ENCODE results near the gene SLX9.
"Not testable (repeated sequence)": the region's sequence is repeated elsewhere in the genome, so short reads cannot be mapped to it uniquely, and the experiment has no call there.

Gene SLX9

DNA sequence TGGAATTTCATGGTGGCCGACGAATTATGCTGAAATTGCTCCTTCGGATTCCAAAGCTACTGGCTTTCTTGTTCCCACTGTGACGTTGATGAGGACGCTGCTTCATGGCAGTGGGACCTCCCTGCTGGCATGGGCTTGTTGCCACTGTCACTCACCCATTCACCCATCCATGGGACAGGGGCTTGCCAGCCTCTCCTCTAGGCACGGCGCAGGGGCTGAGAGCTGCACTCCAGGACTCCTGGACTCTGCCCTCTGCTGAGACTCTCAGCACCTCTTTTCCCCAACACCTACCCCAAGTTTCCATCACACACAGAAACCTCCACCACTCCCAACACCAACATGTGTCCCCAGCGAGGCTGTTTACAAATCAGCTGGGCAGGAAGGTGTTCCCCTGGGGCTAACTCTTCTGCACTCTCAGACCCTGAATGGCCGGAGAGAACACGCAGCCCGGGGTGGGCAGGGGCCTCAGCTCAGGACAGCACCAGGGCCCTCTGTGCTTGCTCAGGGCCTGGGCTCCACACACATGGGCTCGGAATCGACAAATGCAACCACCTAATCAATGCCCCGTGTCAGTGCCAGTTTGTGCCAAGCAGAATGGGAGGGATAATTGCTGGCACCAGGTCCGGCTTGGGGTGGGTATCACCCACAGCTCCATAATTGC lies 22.3 kb upstream of the SLX9 start:
- no peak for DNase-seq

DNA sequence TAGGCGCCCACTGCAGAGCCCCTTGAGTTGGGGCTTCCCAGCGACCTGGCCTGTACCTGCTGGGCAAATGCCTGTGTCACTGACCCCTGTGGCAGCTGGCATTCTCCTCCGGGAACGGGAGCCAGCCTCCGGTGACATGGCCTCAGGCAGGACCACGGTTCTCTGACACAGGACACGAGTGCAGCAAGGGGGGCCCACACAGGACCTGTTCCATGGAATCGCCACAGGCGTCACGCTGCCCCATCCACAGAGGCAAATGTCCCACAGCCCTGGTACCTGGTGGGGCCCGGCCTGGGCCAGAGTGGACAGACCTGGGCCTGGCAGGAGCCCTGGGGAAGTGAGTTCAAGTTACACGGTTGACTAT lies 21.7 kb upstream of the SLX9 start:
- no peak for DNase-seq

DNA sequence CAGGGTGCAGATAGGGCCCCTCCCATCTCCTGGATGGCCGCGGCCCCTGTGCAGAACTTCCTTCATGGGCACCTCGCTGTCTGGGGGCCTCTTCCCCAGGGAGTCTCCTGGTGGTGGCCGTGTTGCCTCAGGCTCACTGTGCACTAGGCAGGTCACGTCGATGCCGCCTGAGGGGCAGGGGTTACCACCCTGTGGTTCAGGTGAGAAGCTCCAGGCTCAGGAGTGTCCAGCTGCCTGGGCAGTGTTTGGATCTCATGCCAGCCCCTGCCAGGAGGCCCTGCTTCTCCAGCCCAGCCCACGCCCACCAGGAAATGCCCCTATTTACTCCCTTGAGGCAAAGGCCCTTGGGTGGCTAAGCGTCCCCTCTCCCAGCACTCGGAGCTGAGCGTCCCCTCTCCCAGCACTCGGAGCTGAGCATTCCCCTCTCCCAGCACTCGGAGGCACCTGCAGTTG lies 21.2 kb upstream of the SLX9 start:
- no peak for DNase-seq

DNA sequence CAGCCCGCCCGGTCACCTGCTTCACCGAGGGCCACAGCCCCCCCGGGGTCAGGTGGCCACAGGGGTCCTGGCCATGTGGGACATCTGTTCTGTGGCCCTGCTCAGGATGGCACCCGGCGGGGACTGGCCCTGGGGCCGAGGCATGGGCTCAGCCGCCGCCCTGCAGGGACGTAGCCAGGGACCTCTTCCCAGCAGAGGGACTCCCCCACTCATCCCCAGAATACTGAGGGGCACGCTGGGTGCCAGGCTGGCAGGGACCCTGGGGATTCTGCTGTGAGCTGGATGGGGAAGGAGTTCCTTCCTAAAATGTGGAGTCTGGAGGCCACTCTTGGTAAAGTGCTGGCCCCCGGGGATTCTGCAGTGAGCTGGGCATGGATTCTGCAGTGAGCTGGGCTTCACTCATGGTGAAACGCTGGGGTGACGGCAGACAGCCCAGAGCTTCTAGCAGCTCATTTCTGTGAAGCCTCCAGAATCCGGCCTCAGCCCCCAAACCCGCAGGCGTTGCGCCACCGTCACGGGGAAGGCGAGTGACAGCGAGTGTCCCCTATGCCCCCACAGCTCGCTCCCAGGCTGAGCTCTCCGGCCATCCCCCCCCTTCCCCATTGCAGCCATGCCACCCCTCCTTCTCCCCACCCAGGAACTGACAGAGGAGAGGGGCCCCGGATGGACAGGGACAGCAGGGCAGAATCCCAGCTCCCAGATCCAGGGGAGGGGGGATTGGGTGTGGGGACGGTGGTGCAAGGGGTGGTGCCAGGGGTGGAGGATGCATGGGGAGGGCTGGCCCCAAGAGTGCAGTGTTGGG lies 20.5 kb upstream of the SLX9 start:
- no peak for DNase-seq

DNA sequence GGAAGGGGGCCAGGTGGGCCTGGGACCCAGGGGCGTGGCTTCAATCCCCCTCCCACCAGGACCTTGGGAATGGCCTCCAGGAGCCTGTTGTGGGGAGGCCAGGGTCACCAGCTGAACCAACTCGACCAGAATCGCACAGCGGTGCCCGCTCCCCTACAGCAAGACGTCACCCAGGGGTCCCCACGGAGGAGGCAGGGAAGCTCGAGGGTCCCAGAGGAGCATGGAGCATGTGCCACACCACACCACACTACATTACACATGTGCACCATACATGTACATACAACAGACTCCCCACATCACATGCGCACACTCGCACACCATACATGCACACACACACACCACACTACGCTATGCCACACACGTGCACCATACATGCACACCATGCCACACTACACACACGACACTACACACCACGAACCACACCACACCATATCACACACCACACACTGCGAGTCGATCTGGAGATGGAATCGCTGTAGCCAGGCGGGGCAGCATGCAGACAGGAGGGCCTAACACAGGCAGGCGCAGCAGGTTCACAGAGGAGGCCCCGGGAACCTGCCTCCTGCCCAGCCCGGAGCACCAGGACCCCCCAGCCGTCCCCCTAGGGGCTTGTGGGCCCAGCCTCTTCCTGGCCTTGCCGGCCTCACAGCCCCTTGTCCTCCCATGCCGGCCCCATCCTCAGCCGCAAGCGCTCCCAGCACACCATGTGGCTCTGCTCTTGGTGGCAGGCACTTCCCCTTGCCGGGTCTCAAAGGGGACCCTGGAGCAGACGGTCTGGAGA lies 19.7 kb upstream of the SLX9 start:
- no peak for DNase-seq

DNA sequence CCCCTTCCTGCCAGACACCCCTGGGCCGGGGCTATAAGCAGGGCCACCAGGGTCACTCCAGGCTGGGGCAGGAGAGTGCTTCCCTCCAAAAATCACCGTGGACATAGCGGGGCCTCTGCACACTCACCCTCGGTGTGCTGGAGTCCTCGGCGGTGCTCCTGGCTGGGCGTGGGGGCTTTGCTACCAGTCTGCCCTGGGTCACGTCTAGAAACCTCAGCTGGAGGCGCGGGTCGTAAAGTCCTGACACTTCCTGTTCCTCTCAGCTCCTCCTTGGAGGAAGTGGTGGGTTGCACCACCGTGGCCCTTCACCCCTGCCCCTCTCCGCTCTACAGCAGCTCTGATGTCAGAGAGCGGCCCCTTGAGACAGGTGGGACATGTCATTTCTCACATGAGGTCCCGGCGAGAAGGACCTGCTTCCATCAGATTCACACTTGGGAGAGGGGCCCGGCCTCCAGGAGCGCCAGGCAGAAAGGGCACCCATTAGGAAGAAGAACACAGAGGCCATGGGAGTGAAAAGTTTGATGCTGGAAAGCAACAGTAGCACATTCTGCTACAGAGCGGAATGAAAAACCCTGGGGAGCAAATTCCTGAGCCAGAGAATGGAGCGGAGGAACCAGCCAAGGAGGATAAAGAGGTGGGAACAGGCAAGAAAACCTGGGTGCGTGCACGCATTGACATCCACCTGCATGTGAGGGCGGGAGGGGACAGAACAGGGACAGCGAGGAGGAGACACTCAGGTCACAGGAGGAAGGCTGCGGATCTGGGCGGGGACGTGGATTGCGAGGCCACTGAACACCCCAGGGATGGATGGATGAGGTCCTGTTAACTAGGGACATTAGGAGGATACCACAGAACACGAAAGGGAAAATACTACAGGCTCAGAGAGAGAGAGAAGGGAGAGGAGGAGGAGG lies 18.9 kb upstream of the SLX9 start, which contains the start of gene ITGB2:
Gene ITGB2 (minus strand): TSS at position 206 of the 911 bp plus-strand sequence. CDS start 10,117 bp downstream, outside the sequence.
- no peak for DNase-seq

DNA sequence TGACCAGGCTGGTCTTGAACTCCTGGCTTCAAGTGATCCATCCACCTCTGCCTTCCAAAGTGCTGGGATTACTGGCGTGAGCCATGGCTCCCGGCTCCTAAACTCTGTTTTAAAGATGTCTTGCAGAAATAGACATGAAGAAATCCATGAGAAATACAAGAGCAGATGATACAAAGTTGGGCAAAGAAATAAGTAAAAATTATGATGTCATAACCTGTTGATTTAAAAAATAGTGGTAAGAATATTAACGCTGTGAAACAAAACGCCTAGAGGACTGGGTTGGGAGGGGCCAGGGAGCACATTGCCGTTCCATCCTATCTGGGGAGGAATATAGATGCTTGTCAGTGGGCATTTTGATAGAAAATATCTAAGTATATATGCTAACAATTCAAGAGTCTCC lies 17.9 kb upstream of the SLX9 start:
- DNase-seq, result no peak

DNA sequence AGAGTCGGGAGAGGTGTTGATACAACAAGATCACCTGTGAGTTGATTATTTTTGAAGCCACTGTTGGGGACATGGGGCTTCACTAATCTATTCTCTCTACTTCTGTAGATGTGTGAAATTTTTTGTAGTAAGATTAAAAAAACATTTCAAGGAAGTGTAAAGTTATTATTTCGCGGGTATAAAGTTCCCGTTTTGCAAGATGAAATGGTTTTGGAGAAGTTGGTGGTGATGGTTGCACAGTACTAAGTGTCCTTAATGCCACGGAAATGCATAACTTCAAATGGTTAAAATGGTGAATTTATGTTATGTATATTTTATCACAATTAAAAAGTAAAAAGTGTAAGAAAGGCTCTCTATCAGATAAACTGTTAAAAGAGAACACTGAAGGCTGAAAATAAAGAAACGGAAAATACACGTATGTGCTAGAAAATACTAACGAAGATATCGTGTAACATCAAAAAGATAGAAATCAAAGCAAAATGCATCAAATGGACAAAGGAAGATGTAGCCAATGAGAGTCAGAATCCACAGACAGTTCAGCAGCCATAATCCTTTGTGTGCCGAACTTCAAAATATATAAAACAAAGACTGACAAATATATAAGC lies 16.2 kb upstream of the SLX9 start:
- DNase-seq, result no peak

DNA sequence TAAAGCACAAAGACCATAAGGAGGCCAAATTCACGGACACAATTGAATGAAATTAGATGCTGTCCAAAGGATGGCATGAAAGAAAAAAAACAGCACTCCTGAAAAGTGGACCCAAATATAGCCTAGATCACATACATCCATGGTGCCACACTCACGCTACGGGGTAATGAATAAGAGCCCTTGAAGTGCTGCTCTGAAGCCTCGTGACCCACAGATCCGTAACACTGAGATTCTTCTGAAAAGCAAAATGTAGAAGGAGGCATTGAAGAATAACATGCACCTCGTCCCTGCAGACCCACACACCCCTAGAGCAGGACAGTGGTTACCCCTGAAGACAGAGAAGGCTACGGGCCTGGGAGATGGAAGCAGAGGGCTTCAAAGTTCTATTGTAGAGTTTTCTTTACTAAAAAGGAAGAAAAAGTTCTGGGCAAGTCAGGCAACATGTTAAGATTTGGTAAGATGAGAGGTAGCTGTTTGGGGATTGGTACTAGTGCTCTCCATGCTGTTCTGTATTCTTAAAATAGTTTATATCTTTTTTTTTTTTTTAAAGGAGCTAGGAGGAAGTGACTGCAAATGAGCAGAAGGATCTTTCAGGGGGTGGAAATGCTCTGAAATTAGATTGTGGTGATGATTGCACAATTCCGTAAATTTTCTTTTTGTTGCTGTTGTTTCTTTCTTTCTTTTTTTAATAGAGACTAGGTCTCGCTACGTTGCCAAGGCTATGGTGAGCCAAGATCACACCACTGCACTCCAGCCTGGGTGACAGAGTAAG lies 15.0 kb upstream of the SLX9 start:
- DNase-seq, result no peak

DNA sequence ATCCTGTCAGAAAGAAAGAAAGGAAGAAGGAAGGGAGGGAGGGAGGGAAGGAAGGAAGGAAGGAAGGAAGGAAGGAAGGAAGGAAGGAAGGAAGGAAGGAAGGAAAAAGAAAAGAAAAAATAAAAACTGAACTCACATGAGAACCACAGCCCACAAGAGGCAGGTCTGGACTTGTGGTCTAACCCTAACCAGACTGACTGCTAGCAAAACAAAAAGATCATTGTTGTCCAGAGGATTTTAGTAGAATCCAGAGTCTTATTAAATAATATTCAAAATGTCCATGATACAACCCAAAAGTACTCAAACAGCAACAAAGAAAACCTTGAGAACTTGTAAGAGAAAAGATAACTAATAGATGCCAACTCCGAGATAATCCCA lies 14.5 kb upstream of the SLX9 start:
- DNase-seq, result no peak

DNA sequence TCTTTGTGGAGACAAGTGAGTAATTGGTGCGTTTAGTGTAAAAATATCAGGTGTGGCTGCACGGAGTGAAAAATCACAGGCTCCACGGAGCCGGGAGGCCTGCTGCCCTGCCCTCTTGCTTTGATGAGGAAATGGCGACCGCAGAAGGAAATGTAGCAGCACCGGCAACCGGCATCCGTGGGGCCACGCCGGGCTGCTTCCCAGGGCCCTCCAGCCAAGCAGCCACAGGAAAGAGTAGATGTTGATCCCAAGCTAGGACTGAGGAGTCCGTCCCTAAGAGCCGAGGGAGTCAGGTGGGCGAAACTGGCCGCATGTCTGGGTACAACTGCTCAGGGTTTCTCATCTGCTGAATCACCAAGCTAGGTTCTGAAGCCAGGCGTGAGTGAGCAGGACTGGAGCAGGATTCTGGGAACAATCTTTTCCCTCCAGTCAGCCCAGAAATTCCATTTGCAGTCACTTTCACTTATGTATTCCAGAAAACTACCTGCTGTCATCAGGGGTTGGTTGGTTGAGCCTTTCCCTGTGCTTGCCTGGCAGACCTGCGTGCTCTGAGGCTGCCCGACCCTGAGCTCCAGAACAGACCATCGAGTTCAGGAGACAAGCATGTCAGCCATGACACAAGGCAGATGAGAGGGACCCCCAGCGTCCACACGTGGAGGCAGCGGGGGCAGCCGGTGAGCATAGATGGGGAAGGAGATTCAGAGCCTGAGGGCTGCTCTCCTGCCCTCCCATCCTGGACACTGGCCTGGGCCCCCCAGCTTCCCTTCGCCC lies 13.3 kb upstream of the SLX9 start:
- DNase-seq, result peak; percentile 59

DNA sequence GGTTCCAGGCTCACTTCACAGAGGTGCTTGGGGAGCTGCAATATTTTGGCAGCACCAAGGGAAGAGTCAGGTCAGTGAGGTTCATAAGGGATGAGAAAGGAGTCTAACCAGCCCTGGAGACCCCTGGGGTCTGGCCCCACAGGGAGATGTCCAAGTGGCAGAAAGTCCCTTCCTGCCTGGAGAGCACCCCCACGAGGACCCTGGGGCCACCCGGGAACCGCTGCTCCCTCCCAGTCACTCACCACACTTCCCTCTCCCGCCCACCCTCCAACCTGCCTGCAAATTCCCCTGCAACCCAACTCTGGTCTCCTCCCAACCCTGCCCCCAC lies 12.6 kb upstream of the SLX9 start:
- no peak for DNase-seq

DNA sequence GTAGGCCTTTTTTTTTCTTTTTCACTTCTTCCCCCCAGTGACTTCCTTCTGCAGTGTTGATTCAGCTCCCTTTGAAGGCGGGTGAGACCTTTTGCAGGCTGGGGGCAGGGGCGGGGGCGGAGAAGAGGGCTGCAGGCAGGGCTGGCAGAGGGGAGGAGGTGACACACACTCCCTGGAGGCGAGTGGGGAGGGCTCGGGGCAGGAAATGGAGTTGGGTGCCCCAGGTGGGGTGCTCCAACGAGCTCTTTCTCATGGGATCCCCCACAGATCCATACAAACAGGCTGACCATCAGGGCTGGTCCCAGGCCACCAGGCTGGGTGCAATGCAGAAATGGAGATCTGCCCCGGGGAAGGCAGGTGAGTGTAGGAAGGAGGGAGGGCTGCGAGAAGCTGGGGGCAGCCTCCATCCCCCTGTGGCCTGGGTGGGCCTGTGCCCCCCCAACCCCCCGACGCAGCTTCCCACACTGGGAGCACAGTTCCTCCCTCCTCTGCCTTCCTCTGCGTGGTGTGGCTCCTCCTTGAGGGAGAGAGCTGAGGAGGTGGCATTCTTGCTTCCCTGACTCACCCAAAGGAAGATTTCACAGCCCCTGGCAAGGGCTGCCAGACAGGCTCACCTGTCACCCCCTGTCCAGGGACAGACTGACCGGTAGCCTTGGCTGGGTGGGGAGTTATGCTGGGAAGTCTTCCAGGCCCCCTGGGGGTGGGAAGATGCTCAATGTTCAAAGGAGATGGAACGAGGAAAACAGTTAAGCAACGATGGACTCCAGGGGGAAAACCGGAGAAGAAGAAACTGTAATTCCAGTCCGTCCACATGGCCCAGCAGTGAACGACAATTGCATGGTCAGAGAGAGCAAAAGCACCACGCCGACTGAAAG lies 12.0 kb upstream of the SLX9 start:
- DNase-seq, result peak; percentile 86

DNA sequence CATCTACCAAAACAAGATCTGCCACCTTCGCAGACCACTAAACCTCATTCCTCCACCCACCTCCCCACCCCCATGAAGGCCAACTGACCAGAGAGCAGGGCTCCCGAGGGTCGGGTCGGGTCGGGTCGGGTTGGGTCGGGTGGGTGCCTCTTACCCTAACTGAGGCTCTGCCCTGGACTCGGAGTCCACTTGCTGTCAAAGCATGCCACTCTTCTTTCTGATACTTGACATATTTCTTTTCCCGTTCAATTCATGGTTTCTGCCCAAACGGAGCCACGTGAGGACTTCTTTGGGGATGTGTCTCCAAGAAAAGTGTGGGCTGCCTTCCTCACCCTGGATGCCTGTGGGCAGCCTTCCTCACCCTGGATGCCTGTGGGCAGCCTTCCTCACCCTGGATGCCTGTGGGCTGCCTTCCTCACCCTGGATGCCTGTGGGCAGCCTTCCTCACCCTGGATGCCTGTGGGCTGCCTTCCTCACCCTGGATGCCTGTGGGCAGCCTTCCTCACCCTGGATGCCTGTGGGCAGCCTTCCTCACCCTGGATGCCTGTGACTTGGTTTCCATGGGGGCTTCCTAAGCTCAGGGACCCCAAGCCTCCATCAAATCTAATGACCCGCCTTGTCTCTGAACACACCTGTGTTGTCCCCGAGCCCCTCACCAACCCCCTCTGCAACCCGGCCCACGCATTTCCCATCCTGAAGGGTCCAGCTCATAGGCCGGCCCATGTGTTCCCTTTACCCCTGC lies 11.2 kb upstream of the SLX9 start:
- DNase-seq, result not testable (repeated sequence)

DNA sequence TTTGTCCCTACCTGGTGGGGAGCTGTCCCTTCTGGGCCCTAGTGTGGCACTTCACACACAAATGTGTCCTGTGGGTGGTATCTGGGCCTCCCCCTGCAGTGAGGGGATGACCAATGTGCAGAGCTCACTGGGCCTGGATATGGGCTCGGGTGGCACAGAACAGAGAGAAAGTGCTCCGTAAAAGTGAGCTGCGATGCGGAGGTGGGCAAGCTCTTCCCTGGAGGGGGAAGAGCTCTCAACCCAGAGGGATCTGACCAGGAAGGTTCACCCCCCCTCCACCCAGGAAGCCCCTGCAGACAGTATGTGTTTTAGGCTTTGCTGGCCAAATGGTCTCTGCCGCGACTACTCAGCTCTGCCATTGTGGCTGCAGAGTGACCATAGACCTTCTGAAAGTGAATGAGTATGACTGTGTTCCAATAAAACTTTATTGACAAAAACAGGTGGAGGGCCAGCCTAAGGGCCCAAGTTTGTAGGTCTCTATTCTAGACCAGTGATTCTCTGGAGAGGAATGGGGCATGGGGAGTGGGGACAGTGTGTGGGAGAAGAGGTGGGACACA lies 10.5 kb upstream of the SLX9 start:
- DNase-seq, result no peak

DNA sequence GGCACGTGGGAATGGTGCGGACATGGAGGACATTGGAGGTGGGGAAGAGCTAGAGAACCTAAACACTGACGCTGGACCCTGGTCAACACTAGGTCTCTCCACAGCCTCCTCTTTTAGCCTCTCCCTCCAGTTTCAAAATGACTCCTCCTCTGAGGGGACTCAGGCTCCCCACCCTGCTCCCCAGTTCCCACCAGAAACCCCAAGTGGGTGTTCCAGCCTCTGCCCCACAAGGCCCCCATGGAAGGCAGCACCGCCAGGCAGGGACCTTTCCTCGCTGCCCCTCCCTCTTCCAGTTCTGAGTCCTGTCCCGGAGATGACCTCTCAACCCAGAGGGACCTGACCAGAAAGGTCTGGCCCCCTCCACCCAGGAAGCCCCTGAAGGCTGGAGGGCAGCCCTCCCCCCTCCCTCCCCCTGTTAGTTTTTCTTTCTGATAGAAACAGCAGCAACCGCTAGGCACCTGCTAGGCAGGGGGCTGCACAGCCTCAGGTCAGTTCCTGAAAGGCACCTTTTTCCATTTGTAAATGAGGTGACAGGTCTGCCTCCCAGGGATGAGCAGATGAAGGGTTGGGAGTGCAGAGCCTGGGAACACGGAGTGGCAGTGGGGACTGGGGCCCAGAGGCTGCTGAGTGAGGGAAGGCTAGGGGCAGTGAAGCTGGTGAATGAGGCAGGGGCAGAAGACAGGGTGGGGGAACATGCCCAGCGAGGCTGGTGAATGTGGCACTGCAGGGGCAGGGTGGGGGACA lies 9.9 kb upstream of the SLX9 start:
- DNase-seq, result no peak

DNA sequence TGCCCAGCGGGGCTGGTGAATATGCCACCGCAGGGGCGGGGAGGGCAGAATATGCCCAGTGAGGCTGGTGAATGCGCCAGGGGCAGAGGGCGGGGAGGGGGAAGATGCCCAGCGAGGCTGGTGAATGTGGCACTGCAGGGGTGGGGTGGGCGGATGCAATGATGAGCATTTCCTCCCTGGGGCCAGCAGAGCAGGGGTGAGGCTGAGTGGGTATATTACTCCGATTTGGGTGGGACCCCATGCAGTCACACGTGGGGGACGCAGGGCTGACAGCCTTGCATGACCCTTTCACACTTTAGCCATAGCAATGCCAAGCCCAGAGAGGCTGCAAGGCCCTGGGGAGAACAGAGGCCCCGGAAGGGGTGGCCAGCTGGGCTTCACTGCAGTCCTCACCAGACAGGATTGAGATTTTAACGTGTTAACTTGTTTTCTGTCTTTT lies 9.3 kb upstream of the SLX9 start:
- peak; percentile 61 for DNase-seq

DNA sequence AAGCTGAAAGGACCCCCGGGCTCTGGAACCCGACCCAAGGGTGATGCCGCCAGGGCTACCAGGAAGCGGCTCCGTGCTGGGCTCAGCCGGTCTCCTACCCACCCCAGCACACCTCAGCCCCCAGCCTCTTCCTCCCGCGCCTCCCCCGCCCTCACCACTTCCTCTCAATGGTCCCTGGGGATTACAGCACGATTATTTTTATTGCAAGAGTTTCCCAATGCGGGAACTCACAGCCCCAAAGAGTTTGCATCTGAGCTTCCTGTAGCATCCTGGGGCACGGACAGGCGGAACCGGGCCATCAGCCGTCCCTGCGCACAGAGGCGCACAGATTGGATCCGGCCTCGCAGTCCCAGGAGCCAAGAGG lies 8.7 kb upstream of the SLX9 start:
- DNase-seq, result no peak
